Activated naive CD4-positive, alpha-beta T cell treated with anti-CD3 and anti-CD28 coated beads for 36 hours (primary cell): ENCODE data around the gene COL17A1. TPM values are rescaled to one million over a fixed set of nuclear protein-coding genes. Genes with fewer than 3 reads are reported as not detected.

Experiments
- CTCF ChIA-PET: fragments of 350-600 bp; sonication (Branson Sonifier 250); formaldehyde crosslinking; loops from one replicate; lab custom pipeline; 2021; ENCODE audit warnings: antibody characterized with exemption; lab: Charles Lee
- DNase-seq: peaks from one replicate; pipeline ENCODE4 v3.0.0-alpha.2; 2020
- H3K27ac Mint-ChIP-seq: one replicate; pipeline ENCODE4 v1.8.0; 2021; ENCODE audit warnings: mild to moderate bottlenecking, mixed read lengths
- H3K27me3 Mint-ChIP-seq: one replicate; pipeline ENCODE4 v1.8.0; 2021; ENCODE audit warnings: low read depth, mixed read lengths
- H3K36me3 Mint-ChIP-seq: one replicate; pipeline ENCODE4 v1.8.0; 2021; ENCODE audit warnings: low read depth, mixed read lengths
- H3K4me1 Mint-ChIP-seq: one replicate; pipeline ENCODE4 v1.8.0; 2021; ENCODE audit warnings: low read depth, mixed read lengths
- H3K4me3 Mint-ChIP-seq: one replicate; pipeline ENCODE4 v1.8.0; 2021; ENCODE audit warnings: mild to moderate bottlenecking, moderate library complexity, mixed read lengths
- H3K9me3 Mint-ChIP-seq: one replicate; pipeline ENCODE4 v1.8.0; 2021; ENCODE audit warnings: mixed read lengths
- intact Hi-C: fragments of 100-400 bp; cut with micrococcal nuclease; formaldehyde crosslinking; loops from one replicate; pipeline ENCODE4 v1.15.1; 2023
- microRNA-seq: library from miRNA; unstranded; fragments of <30 nt; microRNA quantifications from one replicate; pipeline ENCODE4 v1.2.0, GENCODE V29; 2022; ENCODE audit warnings: borderline microRNAs expressed, borderline replicate concordance
- total RNA-seq, 2 experiments: library from RNA; stranded (reverse); gene quantifications; one replicate each; pipeline ENCODE4 v1.2.3, GENCODE V29; 2021

The COL17A1 gene
- total RNA-seq, 2 experiments from 2014 or later: not detected

- H3K4me3 Mint-ChIP-seq: no peak overlapping the region
- no peaks in the 10 kb centered on the region for H3K9me3 Mint-ChIP-seq
- CTCF ChIA-PET: no interaction called here
- H3K27ac Mint-ChIP-seq: no peak overlapping the region
- peaks cover 39% of the 10 kb centered on the region for H3K36me3 Mint-ChIP-seq
- no peaks in the 10 kb centered on the region for H3K27me3 Mint-ChIP-seq
- no peak for DNase-seq
- intact Hi-C loops: no loop called here
- H3K4me1 Mint-ChIP-seq: peaks cover 4% of the 10 kb centered on the region
Observed at GRCh38 chr10:103998805-103999204, 86.9 kb downstream of the COL17A1 start.

- Mint-ChIP-seq H3K27me3 (no peaks in the 10 kb centered on the region), H3K9me3 (no peaks in the 10 kb centered on the region), H3K27ac (no peak overlapping the region), H3K4me1 (peaks cover 4% of the 10 kb centered on the region), H3K36me3 (peaks cover 21% of the 10 kb centered on the region), H3K4me3 (no peak overlapping the region)
- CTCF ChIA-PET: no interaction called here
- DNase-seq: no peak
- intact Hi-C loops: no loop called here
Observed at GRCh38 chr10:103995134-103995533, 90.5 kb downstream of the COL17A1 start.

- no peak for DNase-seq
- Mint-ChIP-seq H3K27ac (no peak overlapping the region), H3K27me3 (no peaks in the 10 kb centered on the region), H3K36me3 (peaks cover 12% of the 10 kb centered on the region), H3K4me1 (peaks cover 17% of the 10 kb centered on the region), H3K4me3 (no peak overlapping the region), H3K9me3 (no peaks in the 10 kb centered on the region)
- CTCF ChIA-PET: interaction anchor here (1.1 kb wide), 1 partner anchor 284 kb away, joined by 3 read pairs; no protein-coding TSS in a partner anchor
- intact Hi-C loops: no loop called here
Observed at GRCh38 chr10:103991393-103992128, 94.1 kb downstream of the COL17A1 start.

- DNase-seq: no peak
- no peak overlapping the region for H3K4me3 Mint-ChIP-seq
- H3K36me3 Mint-ChIP-seq: peaks cover 10% of the 10 kb centered on the region
- H3K27ac Mint-ChIP-seq: no peak overlapping the region
- H3K4me1 Mint-ChIP-seq: peaks cover 22% of the 10 kb centered on the region
- intact Hi-C loops: no loop called here
- no peaks in the 10 kb centered on the region for H3K9me3 Mint-ChIP-seq
- no peaks in the 10 kb centered on the region for H3K27me3 Mint-ChIP-seq
- CTCF ChIA-PET: interaction anchor here (0.9 kb wide), 1 partner anchor 106 kb away, joined by 3 read pairs; no protein-coding TSS in a partner anchor
Observed at GRCh38 chr10:103990531-103990930, 95.1 kb downstream of the COL17A1 start.

GRCh38 chr10:103990121-103990520, 95.6 kb downstream of the COL17A1 start:
- intact Hi-C loops: no loop called here
- H3K4me1 Mint-ChIP-seq: peaks cover 23% of the 10 kb centered on the region
- peaks cover 10% of the 10 kb centered on the region for H3K36me3 Mint-ChIP-seq
- CTCF ChIA-PET: interaction anchor here (0.9 kb wide), 1 partner anchor 105 kb away, joined by 3 read pairs; no protein-coding TSS in a partner anchor
- no peak for DNase-seq
- H3K4me3 Mint-ChIP-seq: no peak overlapping the region
- H3K27ac Mint-ChIP-seq: no peak overlapping the region
- H3K27me3 Mint-ChIP-seq: no peaks in the 10 kb centered on the region
- H3K9me3 Mint-ChIP-seq: no peaks in the 10 kb centered on the region

GRCh38 chr10:103986360-103986759, 99.3 kb downstream of the COL17A1 start:
- H3K36me3 Mint-ChIP-seq: no peaks in the 10 kb centered on the region
- DNase-seq: peak; percentile 51
- no peak overlapping the region for H3K4me3 Mint-ChIP-seq
- H3K9me3 Mint-ChIP-seq: no peaks in the 10 kb centered on the region
- H3K27ac Mint-ChIP-seq: no peak overlapping the region
- intact Hi-C loops: no loop called here
- peaks cover 46% of the 10 kb centered on the region for H3K4me1 Mint-ChIP-seq
- no peaks in the 10 kb centered on the region for H3K27me3 Mint-ChIP-seq
- CTCF ChIA-PET: interaction anchor here (0.6 kb wide), 1 partner anchor 320 kb away, joined by 3 read pairs; no protein-coding TSS in a partner anchor

GRCh38 chr10:103985726-103986125, 100.0 kb downstream of the COL17A1 start:
- peaks cover 52% of the 10 kb centered on the region for H3K4me1 Mint-ChIP-seq
- H3K9me3 Mint-ChIP-seq: no peaks in the 10 kb centered on the region
- no peaks in the 10 kb centered on the region for H3K36me3 Mint-ChIP-seq
- DNase-seq: no peak
- no peak overlapping the region for H3K27ac Mint-ChIP-seq
- H3K27me3 Mint-ChIP-seq: no peaks in the 10 kb centered on the region
- CTCF ChIA-PET: interaction anchor here (0.6 kb wide), 1 partner anchor 8 kb away, joined by 3 read pairs; no protein-coding TSS in a partner anchor
- intact Hi-C loops: no loop called here
- H3K4me3 Mint-ChIP-seq: no peak overlapping the region

GRCh38 chr10:103983367-103983911, 102.2 kb downstream of the COL17A1 start:
- CTCF ChIA-PET: interaction anchor here (0.7 to 1.5 kb wide), 7 partner anchors 24 to 231 kb away, joined by 3 to 6 read pairs (median 3); partner anchors contain the start of gene SFR1
- Mint-ChIP-seq H3K36me3 (peaks cover 2% of the 10 kb centered on the region), H3K9me3 (no peaks in the 10 kb centered on the region), H3K4me1 (peaks cover 59% of the 10 kb centered on the region), H3K4me3 (peak overlapping the region; percentile 7), H3K27ac (peak overlapping the region; percentile 72), H3K27me3 (no peaks in the 10 kb centered on the region)
- DNase-seq: peak; percentile 26
- intact Hi-C loops: loop anchor here (1.0 to 5.0 kb wide), 3 partner anchors 14 to 284 kb away; partner anchors contain the start of gene GSTO2

GRCh38 chr10:103982639-103983038, 103.0 kb downstream of the COL17A1 start:
- DNase-seq: no peak
- intact Hi-C loops: loop anchor here (1.0 to 5.0 kb wide), 3 partner anchors 13 to 285 kb away; partner anchors contain the start of gene GSTO2
- Mint-ChIP-seq H3K27me3 (no peaks in the 10 kb centered on the region), H3K27ac (no peak overlapping the region), H3K4me3 (no peak overlapping the region), H3K36me3 (peaks cover 2% of the 10 kb centered on the region), H3K9me3 (no peaks in the 10 kb centered on the region), H3K4me1 (peaks cover 55% of the 10 kb centered on the region)
- CTCF ChIA-PET: interaction anchor here (0.7 to 1.5 kb wide), 5 partner anchors 17 to 139 kb away, joined by 3 to 6 read pairs (median 3); partner anchors contain the start of gene SFR1

Small RNA genes lying within 50 kb of the gene (microRNA-seq; reads per million reads assigned to microRNA genes)
- not detected for gene MIR936

Other genes with a start within 250 kb of the COL17A1 start
- 1 to 10 TPM; 7.8 to 8.5 TPM for gene SH3PXD2A, start 230.3 kb downstream of the COL17A1 start, total RNA-seq
- 10 to 100 TPM; 53.3 to 54.8 TPM for gene STN1, start 167.7 kb downstream of the COL17A1 start, total RNA-seq
- 10 to 100 TPM; 16.0 to 16.1 TPM for gene SLK, start 118.7 kb downstream of the COL17A1 start, total RNA-seq
- gene SFR1, start 36.3 kb upstream of the COL17A1 start, total RNA-seq: 10 to 100 TPM; 17.0 to 18.5 TPM
- gene CFAP43, start 146.5 kb upstream of the COL17A1 start, total RNA-seq: not detected
- 100 to 1,000 TPM; 197 to 201 TPM for gene GSTO1, start 169.0 kb upstream of the COL17A1 start, total RNA-seq
- 1 to 10 TPM; 3.0 to 3.6 TPM for gene GSTO2, start 183.3 kb upstream of the COL17A1 start, total RNA-seq